Omental fat pad (tissue), 4 donors: ENCODE data around the gene CD84. TPM values are rescaled to one million over a fixed set of nuclear protein-coding genes. Genes with fewer than 3 reads are reported as not detected.
"Not testable (repeated sequence)": the region's sequence is repeated elsewhere in the genome, so short reads cannot be mapped to it uniquely, and the experiment has no call there.

Experiments
- ATAC-seq: fragments of 150-250 bp; one replicate; pipeline ENCODE4 v1.9.1; 2016; ENCODE audit warnings: mild to moderate bottlenecking, moderate library complexity; ENCODE audit not compliant: low FRiP score
- DNase-seq: peaks from one replicate; pipeline ENCODE4 v3.0.0-alpha.2; 2019; ENCODE audit warnings: low spot score
- total RNA-seq, 4 donors: library from RNA; depleted of rRNA; stranded (reverse); fragments of >200 nt; gene quantifications; one replicate each; pipeline ENCODE4 v1.1.0, GENCODE V29; 2016
- TF ChIP-seq, protein P1 (sequence below), 3 donors: fragments of 450-650 bp; IDR thresholded peaks; one replicate each; pipeline ENCODE4 v1.5.1; 2016 to 2017; ENCODE audit warnings: antibody characterized with exemption in 3 of 3, mild to moderate bottlenecking in 3 of 3, moderate library complexity in 2 of 3

CD84 gene
- total RNA-seq, 4 donors from 2014 or later, result 10.6 to 33.4 (median 13.8) TPM

DNA sequence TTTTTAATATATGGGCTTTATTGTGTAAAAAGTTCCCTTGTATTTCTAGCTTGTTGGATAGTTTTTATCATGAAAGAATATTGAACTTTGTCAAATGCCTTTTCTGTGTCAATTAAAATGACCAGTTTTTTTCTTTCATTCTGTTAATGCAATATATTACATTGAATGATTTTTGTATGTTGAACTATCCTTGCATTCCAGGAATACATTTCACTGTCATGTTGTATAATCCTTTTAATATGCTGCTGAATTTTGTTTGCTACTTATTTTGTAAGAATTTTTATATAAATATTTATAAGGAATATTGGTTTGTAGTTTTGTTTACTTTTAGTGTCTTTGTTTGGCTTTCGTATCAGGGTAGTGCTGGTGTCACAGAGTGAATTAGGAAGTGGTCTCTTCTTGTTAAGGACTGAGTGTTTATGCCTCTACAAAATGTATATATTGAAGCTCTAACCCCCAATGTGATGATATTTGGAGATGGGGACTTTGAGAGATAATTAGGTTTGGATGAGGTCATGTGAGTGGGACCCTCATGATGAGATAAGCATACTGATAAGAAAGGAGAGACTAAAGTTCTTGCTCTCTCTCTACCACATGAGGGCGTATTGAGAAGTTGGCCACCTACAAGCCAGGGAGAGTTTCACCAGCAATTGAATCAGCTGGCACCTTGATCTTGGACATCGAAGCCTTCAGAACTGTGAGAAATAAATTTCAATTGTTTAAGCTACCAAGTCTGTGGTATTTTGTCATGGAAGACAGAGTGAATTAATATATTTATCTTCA is 44.3 kb downstream of the CD84 start:
- no peak for ATAC-seq
- DNase-seq, result no peak
- TF ChIP-seq, protein P1, sequence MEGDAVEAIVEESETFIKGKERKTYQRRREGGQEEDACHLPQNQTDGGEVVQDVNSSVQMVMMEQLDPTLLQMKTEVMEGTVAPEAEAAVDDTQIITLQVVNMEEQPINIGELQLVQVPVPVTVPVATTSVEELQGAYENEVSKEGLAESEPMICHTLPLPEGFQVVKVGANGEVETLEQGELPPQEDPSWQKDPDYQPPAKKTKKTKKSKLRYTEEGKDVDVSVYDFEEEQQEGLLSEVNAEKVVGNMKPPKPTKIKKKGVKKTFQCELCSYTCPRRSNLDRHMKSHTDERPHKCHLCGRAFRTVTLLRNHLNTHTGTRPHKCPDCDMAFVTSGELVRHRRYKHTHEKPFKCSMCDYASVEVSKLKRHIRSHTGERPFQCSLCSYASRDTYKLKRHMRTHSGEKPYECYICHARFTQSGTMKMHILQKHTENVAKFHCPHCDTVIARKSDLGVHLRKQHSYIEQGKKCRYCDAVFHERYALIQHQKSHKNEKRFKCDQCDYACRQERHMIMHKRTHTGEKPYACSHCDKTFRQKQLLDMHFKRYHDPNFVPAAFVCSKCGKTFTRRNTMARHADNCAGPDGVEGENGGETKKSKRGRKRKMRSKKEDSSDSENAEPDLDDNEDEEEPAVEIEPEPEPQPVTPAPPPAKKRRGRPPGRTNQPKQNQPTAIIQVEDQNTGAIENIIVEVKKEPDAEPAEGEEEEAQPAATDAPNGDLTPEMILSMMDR (IDR thresholded peaks at IDR 0.05), result no peak

DNA sequence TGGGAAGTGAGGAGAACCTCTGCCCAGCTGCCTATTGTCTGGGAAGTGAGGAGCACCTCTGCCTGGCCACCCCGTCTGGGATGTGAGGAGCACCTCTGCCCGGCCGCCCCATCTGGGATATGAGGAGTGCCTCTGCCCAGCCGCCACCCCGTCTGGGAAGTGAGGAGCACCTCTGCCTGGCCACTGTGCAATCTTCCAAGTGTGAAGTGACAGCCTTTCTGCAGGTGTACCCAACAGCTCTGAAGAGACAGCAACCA is 46.8 kb downstream of the CD84 start:
- not testable (repeated sequence) for DNase-seq, ATAC-seq

DNA sequence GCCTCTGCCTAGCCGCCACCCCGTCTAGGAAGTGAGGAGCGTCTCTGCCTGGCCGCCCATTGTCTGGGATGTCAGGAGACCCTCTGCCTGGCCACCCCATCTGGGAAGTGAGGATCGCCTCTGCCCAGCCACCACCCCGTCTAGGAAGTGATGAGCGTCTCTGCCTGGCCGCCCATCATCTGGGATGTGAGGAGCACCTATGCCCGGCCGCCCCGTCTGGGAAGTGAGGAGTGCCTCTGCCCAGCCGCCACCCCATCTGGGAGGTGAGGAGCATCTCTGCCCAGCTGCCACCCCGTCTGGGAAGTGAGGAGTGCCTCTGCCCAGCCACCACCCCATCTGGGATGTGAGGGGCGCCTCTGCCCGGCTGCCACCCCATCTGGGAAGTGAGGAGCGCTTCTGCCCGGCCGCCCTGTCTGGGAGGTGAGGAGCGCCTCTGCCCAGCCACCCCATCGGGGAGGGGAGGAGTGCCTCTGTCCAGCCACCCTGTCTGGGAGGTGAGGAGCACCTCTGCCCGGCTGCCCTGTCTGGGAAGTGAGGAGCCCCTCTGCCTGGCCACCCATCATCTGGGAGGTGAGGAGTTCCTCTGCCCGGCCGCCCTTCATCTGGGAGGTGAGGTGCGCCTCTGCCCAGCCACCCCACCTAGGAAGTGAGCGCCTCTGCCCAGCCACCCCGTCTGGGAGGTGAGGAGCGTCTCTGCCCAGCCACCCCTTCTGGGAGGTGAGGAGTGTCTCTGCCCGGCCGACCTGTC is 47.3 kb downstream of the CD84 start:
- ATAC-seq, DNase-seq: not testable (repeated sequence)

DNA sequence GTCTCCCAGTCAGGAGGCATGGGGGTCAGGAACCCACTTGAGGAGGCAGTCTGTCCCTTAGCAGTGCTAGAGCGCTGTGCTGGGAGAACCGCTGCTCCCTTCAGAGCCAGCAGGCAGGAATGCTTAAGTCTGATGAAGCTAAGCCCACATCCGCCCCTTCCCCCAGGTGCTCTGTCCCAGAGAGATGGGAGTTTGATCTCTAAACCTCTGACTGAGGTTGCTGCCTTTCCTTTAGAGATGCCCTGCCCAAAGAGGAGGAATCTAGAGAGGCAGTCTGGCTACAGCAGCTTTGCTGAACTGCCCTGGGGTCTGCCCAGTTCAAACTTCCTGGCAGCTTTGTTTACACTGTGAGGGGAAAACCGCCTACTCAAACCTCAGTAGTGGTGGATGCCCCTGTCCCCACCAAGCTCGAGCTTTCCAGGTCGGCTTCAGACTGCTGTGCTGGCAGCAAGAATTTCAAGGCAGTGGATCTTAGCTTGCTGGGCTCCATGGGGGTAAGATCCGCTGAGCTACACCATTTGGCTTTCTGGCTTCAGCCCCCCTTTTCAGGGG is 49.8 kb downstream of the CD84 start:
- ATAC-seq, DNase-seq: not testable (repeated sequence)

DNA sequence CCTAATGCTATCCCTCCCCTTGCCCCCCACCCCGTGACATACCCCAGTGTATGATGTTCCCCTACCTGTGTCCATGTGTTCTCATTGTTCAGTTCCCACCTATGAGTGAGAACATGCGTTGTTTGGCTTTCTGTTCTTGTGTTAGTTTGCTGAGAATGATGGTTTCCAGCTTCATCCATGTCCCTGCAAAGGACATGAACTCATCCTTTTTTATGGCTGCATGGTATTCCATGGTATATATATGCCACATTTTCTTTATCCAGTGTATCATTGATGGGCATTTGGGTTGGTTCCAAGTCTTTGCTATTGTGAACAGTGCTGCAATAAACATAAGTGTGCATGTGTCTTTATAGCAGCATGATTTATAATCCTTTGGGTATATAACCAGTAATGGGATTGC is 55.5 kb downstream of the CD84 start:
- not testable (repeated sequence) for ATAC-seq

DNA sequence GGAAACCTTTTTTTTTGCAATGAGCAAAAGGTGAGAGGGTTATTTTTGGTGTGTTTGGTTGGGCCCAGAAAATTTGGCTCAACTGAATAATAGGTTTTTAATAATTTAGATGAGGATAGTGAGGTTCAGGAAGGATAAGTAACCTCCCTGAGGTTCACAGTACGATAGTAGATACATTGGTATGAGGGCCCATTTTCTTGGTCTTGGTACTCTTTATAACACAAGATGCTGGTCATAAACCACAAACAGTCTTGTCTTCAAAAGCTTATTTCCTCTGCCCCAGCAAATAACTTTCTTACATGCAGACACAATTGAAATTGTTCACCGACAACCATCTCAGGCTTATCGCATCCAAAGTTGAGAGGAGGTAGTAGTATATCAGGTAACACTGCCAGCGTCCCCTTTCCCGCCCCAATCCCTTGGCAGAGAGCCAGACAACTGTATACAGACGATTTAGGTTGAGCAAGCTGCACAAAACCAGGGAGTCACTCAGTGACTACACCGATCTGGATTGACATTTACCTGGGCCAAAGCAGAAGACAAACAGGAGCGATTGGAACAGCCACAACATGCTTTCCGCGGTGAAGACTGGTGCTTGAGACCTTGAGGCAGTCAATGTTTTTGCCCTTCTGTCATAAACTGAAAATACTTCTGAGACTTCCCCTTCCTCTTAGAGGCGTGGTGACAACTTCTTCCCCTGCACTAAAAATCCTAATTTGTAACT is 56.5 kb downstream of the CD84 start, which contains the start of gene SLAMF6:
SLAMF6 (minus strand) TSS at position 634 of the 724 bp plus-strand sequence; CDS start at position 571, 63 bp downstream.
- DNase-seq (no peak), ATAC-seq (no peak)
- TF ChIP-seq, protein P1 (IDR thresholded peaks at IDR 0.05), result no peak

More for the DNA sequence above, 55.5 kb downstream of the CD84 start:
- DNase-seq, result not testable (repeated sequence)

DNA sequence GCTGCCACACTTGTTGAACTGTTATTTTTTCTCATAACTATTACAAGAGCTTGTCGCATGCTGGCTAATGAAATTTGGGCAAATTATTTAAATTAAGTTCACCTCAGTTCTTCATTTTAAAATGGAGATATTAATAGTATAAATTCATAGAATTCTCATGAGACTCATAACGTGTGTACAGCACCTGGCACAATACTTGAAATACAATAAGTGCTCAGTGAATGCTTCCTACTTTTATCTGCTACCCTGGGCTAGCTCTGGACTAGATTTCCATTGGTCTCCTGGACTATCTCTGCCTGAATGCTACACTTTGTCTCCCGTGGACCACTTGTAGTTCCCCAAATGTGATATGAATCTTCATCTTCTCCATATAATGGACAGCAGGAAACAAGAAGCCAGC is 57.2 kb downstream of the CD84 start:
- DNase-seq (no peak), ATAC-seq (no peak)
- TF ChIP-seq, protein P1 (IDR thresholded peaks at IDR 0.05), result no peak

DNA sequence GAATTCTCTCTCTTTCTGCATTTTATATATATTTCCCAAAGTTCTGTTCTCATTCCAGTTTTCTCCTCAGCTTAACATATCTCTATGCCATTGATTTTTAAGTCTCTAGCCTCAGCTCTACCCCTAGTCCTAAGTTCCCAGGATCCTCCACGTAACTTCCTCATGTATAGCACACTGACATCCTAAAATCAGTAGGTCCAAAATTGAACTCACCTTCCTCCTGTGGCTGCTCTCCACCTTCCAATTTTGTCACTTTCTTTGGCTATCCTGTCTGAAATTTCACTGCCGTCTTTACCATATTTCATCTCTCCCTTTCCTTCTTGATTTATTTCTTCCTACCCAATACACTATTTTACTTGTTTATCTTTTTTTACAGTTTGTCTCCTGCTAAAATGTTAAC is 57.7 kb downstream of the CD84 start:
- ATAC-seq (no peak), DNase-seq (no peak)
- TF ChIP-seq, protein P1 (IDR thresholded peaks at IDR 0.05), result no peak
